ENCODE results near the gene HIGD1C.
"Not testable (repeated sequence)": the region's sequence is repeated elsewhere in the genome, so short reads cannot be mapped to it uniquely, and the experiment has no call there.

The HIGD1C gene

GRCh38 chr12:50926932-50927331, 25.4 kb upstream of the HIGD1C start:
- not testable (repeated sequence) for H3K4me3 Mint-ChIP-seq; H3K36me3 Mint-ChIP-seq (ENCODE audit: low read depth); H3K27ac Mint-ChIP-seq; DNase-seq (ENCODE audit: low spot score); H3K9me3 Mint-ChIP-seq; H3K27me3 Mint-ChIP-seq (ENCODE audit: low read depth)
- peaks cover 22% of the 10 kb centered on the region for H3K4me1 Mint-ChIP-seq (ENCODE audit: low read depth)

GRCh38 chr12:50927356-50927755, 25.0 kb upstream of the HIGD1C start:
- Mint-ChIP-seq H3K4me3 (no peak overlapping the region), H3K27ac (no peak overlapping the region)
- no peak for DNase-seq (ENCODE audit: low spot score)

GRCh38 chr12:50927766-50928224, 24.5 kb upstream of the HIGD1C start:
- H3K36me3 Mint-ChIP-seq (ENCODE audit: low read depth), result no peaks in the 10 kb centered on the region
- H3K9me3 Mint-ChIP-seq, result no peaks in the 10 kb centered on the region
- DNase-seq (ENCODE audit: low spot score), result no peak
- no peaks in the 10 kb centered on the region for H3K27me3 Mint-ChIP-seq (ENCODE audit: low read depth)
- H3K27ac Mint-ChIP-seq, result no peak overlapping the region
- H3K4me3 Mint-ChIP-seq, result no peak overlapping the region
- H3K4me1 Mint-ChIP-seq (ENCODE audit: low read depth), result peaks cover 21% of the 10 kb centered on the region

More at GRCh38 chr12:50927356-50927755, 25.0 kb upstream of the HIGD1C start:
- H3K36me3 Mint-ChIP-seq (ENCODE audit: low read depth), result no peaks in the 10 kb centered on the region
- H3K27me3 Mint-ChIP-seq (ENCODE audit: low read depth), result no peaks in the 10 kb centered on the region
- no peaks in the 10 kb centered on the region for H3K9me3 Mint-ChIP-seq
- peaks cover 22% of the 10 kb centered on the region for H3K4me1 Mint-ChIP-seq (ENCODE audit: low read depth)

- no peak for DNase-seq (ENCODE audit: low spot score)
- Mint-ChIP-seq H3K27me3 (ENCODE audit: low read depth) (no peaks in the 10 kb centered on the region), H3K36me3 (ENCODE audit: low read depth) (no peaks in the 10 kb centered on the region), H3K9me3 (no peaks in the 10 kb centered on the region), H3K4me3 (no peak overlapping the region), H3K27ac (no peak overlapping the region), H3K4me1 (ENCODE audit: low read depth) (peaks cover 20% of the 10 kb centered on the region)
Measured at GRCh38 chr12:50928392-50928791, 24.0 kb upstream of the HIGD1C start.

GRCh38 chr12:50929831-50930230, 22.5 kb upstream of the HIGD1C start:
- no peaks in the 10 kb centered on the region for H3K36me3 Mint-ChIP-seq (ENCODE audit: low read depth)
- H3K27ac Mint-ChIP-seq, result no peak overlapping the region
- H3K4me1 Mint-ChIP-seq (ENCODE audit: low read depth), result peaks cover 15% of the 10 kb centered on the region
- no peak overlapping the region for H3K4me3 Mint-ChIP-seq
- H3K9me3 Mint-ChIP-seq, result no peaks in the 10 kb centered on the region
- DNase-seq (ENCODE audit: low spot score), result no peak
- H3K27me3 Mint-ChIP-seq (ENCODE audit: low read depth), result no peaks in the 10 kb centered on the region

- not testable (repeated sequence) for H3K27me3 Mint-ChIP-seq (ENCODE audit: low read depth); H3K9me3 Mint-ChIP-seq; H3K36me3 Mint-ChIP-seq (ENCODE audit: low read depth); DNase-seq (ENCODE audit: low spot score); H3K27ac Mint-ChIP-seq; H3K4me3 Mint-ChIP-seq
- H3K4me1 Mint-ChIP-seq (ENCODE audit: low read depth), result peaks cover 12% of the 10 kb centered on the region
Measured at GRCh38 chr12:50930477-50930876, 21.9 kb upstream of the HIGD1C start.

GRCh38 chr12:50932787-50933280, 19.5 kb upstream of the HIGD1C start:
- no peaks in the 10 kb centered on the region for H3K27me3 Mint-ChIP-seq (ENCODE audit: low read depth)

GRCh38 chr12:50933459-50934124, 18.8 kb upstream of the HIGD1C start:
- DNase-seq (ENCODE audit: low spot score), result no peak
- peaks cover 2% of the 10 kb centered on the region for H3K36me3 Mint-ChIP-seq (ENCODE audit: low read depth)
- H3K27ac Mint-ChIP-seq, result no peak overlapping the region
- H3K9me3 Mint-ChIP-seq, result peaks cover 7% of the 10 kb centered on the region
- peaks cover 8% of the 10 kb centered on the region for H3K4me1 Mint-ChIP-seq (ENCODE audit: low read depth)
- no peak overlapping the region for H3K4me3 Mint-ChIP-seq
- H3K27me3 Mint-ChIP-seq (ENCODE audit: low read depth), result no peaks in the 10 kb centered on the region

More at GRCh38 chr12:50932787-50933280, 19.5 kb upstream of the HIGD1C start:
- no peak for DNase-seq (ENCODE audit: low spot score)
- Mint-ChIP-seq H3K9me3 (peaks cover 7% of the 10 kb centered on the region), H3K36me3 (ENCODE audit: low read depth) (no peaks in the 10 kb centered on the region), H3K4me1 (ENCODE audit: low read depth) (peaks cover 9% of the 10 kb centered on the region), H3K4me3 (no peak overlapping the region), H3K27ac (no peak overlapping the region)

GRCh38 chr12:50934371-50934851, 17.9 kb upstream of the HIGD1C start:
- peaks cover 2% of the 10 kb centered on the region for H3K36me3 Mint-ChIP-seq (ENCODE audit: low read depth)
- peaks cover 7% of the 10 kb centered on the region for H3K9me3 Mint-ChIP-seq
- no peaks in the 10 kb centered on the region for H3K27me3 Mint-ChIP-seq (ENCODE audit: low read depth)
- peaks cover 7% of the 10 kb centered on the region for H3K4me1 Mint-ChIP-seq (ENCODE audit: low read depth)
- no peak overlapping the region for H3K27ac Mint-ChIP-seq
- no peak for DNase-seq (ENCODE audit: low spot score)
- H3K4me3 Mint-ChIP-seq, result no peak overlapping the region

GRCh38 chr12:50934981-50935807, 17.1 kb upstream of the HIGD1C start:
- Mint-ChIP-seq H3K27ac (no peak overlapping the region), H3K4me3 (no peak overlapping the region), H3K9me3 (peaks cover 7% of the 10 kb centered on the region), H3K27me3 (ENCODE audit: low read depth) (no peaks in the 10 kb centered on the region), H3K36me3 (ENCODE audit: low read depth) (peaks cover 2% of the 10 kb centered on the region), H3K4me1 (ENCODE audit: low read depth) (peaks cover 7% of the 10 kb centered on the region)
- DNase-seq (ENCODE audit: low spot score), result no peak

GRCh38 chr12:50936821-50937530, 15.4 kb upstream of the HIGD1C start:
- Mint-ChIP-seq H3K4me1 (ENCODE audit: low read depth) (peaks cover 7% of the 10 kb centered on the region), H3K27me3 (ENCODE audit: low read depth) (no peaks in the 10 kb centered on the region), H3K4me3 (no peak overlapping the region), H3K9me3 (peaks cover 7% of the 10 kb centered on the region), H3K27ac (no peak overlapping the region), H3K36me3 (ENCODE audit: low read depth) (peaks cover 2% of the 10 kb centered on the region)
- DNase-seq (ENCODE audit: low spot score), result no peak

GRCh38 chr12:50937653-50938052, 14.7 kb upstream of the HIGD1C start:
- H3K9me3 Mint-ChIP-seq, result peaks cover 7% of the 10 kb centered on the region
- H3K27ac Mint-ChIP-seq, result no peak overlapping the region
- no peaks in the 10 kb centered on the region for H3K27me3 Mint-ChIP-seq (ENCODE audit: low read depth)
- DNase-seq (ENCODE audit: low spot score), result no peak
- peaks cover 2% of the 10 kb centered on the region for H3K36me3 Mint-ChIP-seq (ENCODE audit: low read depth)
- peaks cover 7% of the 10 kb centered on the region for H3K4me1 Mint-ChIP-seq (ENCODE audit: low read depth)
- H3K4me3 Mint-ChIP-seq, result no peak overlapping the region

GRCh38 chr12:50947933-50948626, 4.3 kb upstream of the HIGD1C start:
- Mint-ChIP-seq H3K4me1 (ENCODE audit: low read depth) (no peaks in the 10 kb centered on the region), H3K36me3 (ENCODE audit: low read depth) (no peaks in the 10 kb centered on the region), H3K9me3 (no peaks in the 10 kb centered on the region), H3K27ac (no peak overlapping the region), H3K4me3 (no peak overlapping the region), H3K27me3 (ENCODE audit: low read depth) (peaks cover 1% of the 10 kb centered on the region)
- no peak for DNase-seq (ENCODE audit: low spot score)
